Right lobe of liver (tissue), 4 donors: ENCODE results near the gene HTR4.

Experiments
- POLR2A ChIP-seq: fragments of 450-650 bp; IDR thresholded peaks from one replicate; pipeline ENCODE4 v1.6.1; 2017; ENCODE audit warnings: antibody characterized with exemption, mild to moderate bottlenecking
- TF ChIP-seq, protein P1 (sequence below), 4 donors: fragments of 200-600 bp in 3 of 4; fragments of 450-650 bp in 1 of 4; IDR thresholded peaks; one replicate each; pipeline versions ENCODE4 v1.5.1 to v1.8.0; 2016 to 2022; ENCODE audit warnings: antibody characterized with exemption in 4 of 4, mild to moderate bottlenecking in 2 of 4
- donor health status: DM: no; HTN: no; CAD: no.
- donor health status: DM: no; HTN: no; CAD: no.
- donor health status: DM: no; HTN: yes; CAD: no.

- TF ChIP-seq, protein P1, sequence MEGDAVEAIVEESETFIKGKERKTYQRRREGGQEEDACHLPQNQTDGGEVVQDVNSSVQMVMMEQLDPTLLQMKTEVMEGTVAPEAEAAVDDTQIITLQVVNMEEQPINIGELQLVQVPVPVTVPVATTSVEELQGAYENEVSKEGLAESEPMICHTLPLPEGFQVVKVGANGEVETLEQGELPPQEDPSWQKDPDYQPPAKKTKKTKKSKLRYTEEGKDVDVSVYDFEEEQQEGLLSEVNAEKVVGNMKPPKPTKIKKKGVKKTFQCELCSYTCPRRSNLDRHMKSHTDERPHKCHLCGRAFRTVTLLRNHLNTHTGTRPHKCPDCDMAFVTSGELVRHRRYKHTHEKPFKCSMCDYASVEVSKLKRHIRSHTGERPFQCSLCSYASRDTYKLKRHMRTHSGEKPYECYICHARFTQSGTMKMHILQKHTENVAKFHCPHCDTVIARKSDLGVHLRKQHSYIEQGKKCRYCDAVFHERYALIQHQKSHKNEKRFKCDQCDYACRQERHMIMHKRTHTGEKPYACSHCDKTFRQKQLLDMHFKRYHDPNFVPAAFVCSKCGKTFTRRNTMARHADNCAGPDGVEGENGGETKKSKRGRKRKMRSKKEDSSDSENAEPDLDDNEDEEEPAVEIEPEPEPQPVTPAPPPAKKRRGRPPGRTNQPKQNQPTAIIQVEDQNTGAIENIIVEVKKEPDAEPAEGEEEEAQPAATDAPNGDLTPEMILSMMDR (IDR thresholded peaks at IDR 0.05): no peak
- TF ChIP-seq POLR2A: no peak
Observed at GRCh38 chr5:148684528-148684927, 30.2 kb upstream of the HTR4 start.
